Upper lobe of right lung (tissue), 1 donor: Measurements from ENCODE around the gene SHQ1. TPM values are rescaled to one million over a fixed set of nuclear protein-coding genes. Genes with fewer than 3 reads are reported as not detected.

ENCODE experiments used
- ATAC-seq: fragments of 200-7000 bp; cut with Tn5 transposase; one replicate; pipeline ENCODE4 v1.9.1; 2020; ENCODE audit warnings: mild to moderate bottlenecking, moderate library complexity
- DNase-seq: peaks from one replicate; pipeline ENCODE4 v3.0.0-alpha.2; 2020
- H3K27ac ChIP-seq: fragments of 200-600 bp; one replicate; pipeline ENCODE4 v1.8.0; 2022
- H3K27me3 ChIP-seq: fragments of 200-600 bp; one replicate; pipeline ENCODE4 v1.8.0; 2022; ENCODE audit warnings: mild to moderate bottlenecking
- H3K36me3 ChIP-seq: fragments of 200-600 bp; one replicate; pipeline ENCODE4 v1.8.0; 2022
- H3K4me1 ChIP-seq: fragments of 200-600 bp; one replicate; pipeline ENCODE4 v1.8.0; 2022
- H3K4me3 ChIP-seq: fragments of 200-600 bp; one replicate; pipeline ENCODE4 v1.8.0; 2022; ENCODE audit warnings: mild to moderate bottlenecking
- H3K9me3 ChIP-seq: fragments of 200-600 bp; one replicate; pipeline ENCODE4 v1.8.0; 2022
- CTCF ChIP-seq: fragments of 200-600 bp; IDR thresholded peaks from one replicate; pipeline ENCODE4 v1.8.0; 2022; ENCODE audit warnings: antibody characterized with exemption
- intact Hi-C: fragments of 100-400 bp; cut with DNase I; formaldehyde crosslinking; loops from one replicate; pipeline ENCODE4 v1.11.0; 2022
- total RNA-seq: library from RNA; stranded (reverse); fragmentation: NEBNext Ultra II Directional; extraction: Animal tissue kit (Norgen Biotek cat#: 25700); gene quantifications from one replicate; pipeline ENCODE4 v1.2.1, GENCODE V29; 2021
- donor health status: DM: no; HTN: yes; CAD: no; lungs with severe emphysema.

Gene SHQ1
- total RNA-seq, 1 donor from 2014 or later, result 17.3 TPM

- no peaks in the 10 kb centered on the region for H3K36me3 ChIP-seq
- H3K4me3 ChIP-seq, result peak overlapping the region; percentile 41
- ATAC-seq (no peak), DNase-seq (no peak)
- intact Hi-C loops, result no loop called here
- peaks cover 5% of the 10 kb centered on the region for H3K27me3 ChIP-seq
- H3K9me3 ChIP-seq, result no peaks in the 10 kb centered on the region
- H3K27ac ChIP-seq, result peak overlapping the region; percentile 3
- no peak for TF ChIP-seq CTCF
- peaks cover 7% of the 10 kb centered on the region for H3K4me1 ChIP-seq
These were observed 40.5 kb upstream of the SHQ1 start for GRCh38 chr3:72888546-72889309.

DNA sequence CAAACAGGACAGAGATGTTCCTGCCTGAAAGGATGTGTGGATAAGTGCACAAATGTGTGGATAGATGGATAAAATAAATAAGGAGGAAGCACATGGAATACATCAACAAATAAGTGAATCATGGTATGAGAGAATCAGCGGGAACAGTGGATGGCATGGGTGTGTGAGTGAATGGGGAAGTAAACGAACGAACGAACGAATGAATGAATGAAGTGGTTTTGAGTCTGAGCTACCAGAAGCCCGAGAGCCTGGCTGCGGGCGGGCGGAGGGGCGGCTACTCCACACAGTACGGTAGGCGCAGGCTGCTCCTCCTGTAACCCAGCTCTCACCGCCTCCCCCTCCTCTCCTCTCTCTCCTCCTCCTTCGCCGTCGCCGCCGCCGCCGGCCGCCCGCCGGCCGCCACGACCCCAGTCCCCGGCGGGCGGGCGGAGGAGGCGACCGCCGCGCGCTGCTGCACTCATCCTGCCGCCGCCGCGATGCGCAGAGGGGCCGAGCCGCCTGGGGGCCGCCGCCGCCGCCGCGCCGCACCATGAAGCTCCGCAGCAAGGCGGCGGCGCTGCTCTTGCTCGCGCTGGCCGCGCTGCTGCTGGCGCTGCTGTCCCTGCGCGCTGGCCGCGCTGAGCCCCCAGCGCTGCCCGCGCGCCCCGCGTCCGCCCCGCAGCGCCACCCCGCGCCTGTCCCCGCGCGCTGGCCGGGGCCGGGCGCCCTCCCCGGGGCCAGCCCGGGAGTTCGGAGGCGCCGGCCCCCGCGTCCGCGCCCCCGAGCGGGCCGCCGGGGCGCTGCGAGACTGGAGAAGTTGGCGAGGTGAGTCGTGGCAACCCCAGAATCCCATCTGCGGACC is 39.7 kb upstream of the SHQ1 start, which contains the start of gene GXYLT2:
Gene GXYLT2 (plus strand): TSS at position 342 of the 841 bp plus-strand sequence. CDS start 188 bp downstream, at position 530.
- H3K27ac ChIP-seq, result peak within 1 kb of the TSS; percentile 3
- DNase-seq, result peak; percentile 79

GRCh38 chr3:72887343-72887704 is 39.1 kb upstream of the SHQ1 start:
- ATAC-seq, result no peak
- TF ChIP-seq CTCF, result no peak
- H3K9me3 ChIP-seq, result no peaks in the 10 kb centered on the region
- H3K4me3 ChIP-seq, result peak overlapping the region; percentile 46
- intact Hi-C loops, result no loop called here
- DNase-seq, result no peak
- H3K36me3 ChIP-seq, result no peaks in the 10 kb centered on the region
- peaks cover 5% of the 10 kb centered on the region for H3K27me3 ChIP-seq
- H3K27ac ChIP-seq, result no peak overlapping the region
- peaks cover 7% of the 10 kb centered on the region for H3K4me1 ChIP-seq

More for the DNA sequence above, 39.7 kb upstream of the SHQ1 start, which contains the start of gene GXYLT2:
- TF ChIP-seq CTCF, result no peak
- H3K36me3 ChIP-seq, result no peaks in the 10 kb centered on the region
- peak; percentile 90 for ATAC-seq
- peaks cover 7% of the 10 kb centered on the region for H3K4me1 ChIP-seq
- H3K27me3 ChIP-seq, result peaks cover 5% of the 10 kb centered on the region
- intact Hi-C loops, result no loop called here
- no peaks in the 10 kb centered on the region for H3K9me3 ChIP-seq
- H3K4me3 ChIP-seq, result peak within 1 kb of the TSS; percentile 46

- peaks cover 4% of the 10 kb centered on the region for H3K27me3 ChIP-seq
- no peak overlapping the region for H3K27ac ChIP-seq
These were observed 23.9 kb upstream of the SHQ1 start for GRCh38 chr3:72872183-72872582.

More at GRCh38 chr3:72872183-72872582, 23.9 kb upstream of the SHQ1 start:
- DNase-seq (no peak), ATAC-seq (no peak)
- Histone ChIP-seq H3K36me3 (no peaks in the 10 kb centered on the region), H3K4me1 (no peaks in the 10 kb centered on the region), H3K9me3 (no peaks in the 10 kb centered on the region), H3K4me3 (no peak overlapping the region)
- no peak for TF ChIP-seq CTCF
- intact Hi-C loops, result no loop called here
